ENCODE results near the gene DYNC1H1. TPM values are rescaled to one million over a fixed set of nuclear protein-coding genes. Genes with fewer than 3 reads are reported as not detected.

Gene DYNC1H1
- total and polyA plus RNA-seq, 2 of the 13 experiments (the other 11 are each of a cell fraction or from before 2014, with no cell fraction given), result 74.4 to 239 TPM

DNA sequence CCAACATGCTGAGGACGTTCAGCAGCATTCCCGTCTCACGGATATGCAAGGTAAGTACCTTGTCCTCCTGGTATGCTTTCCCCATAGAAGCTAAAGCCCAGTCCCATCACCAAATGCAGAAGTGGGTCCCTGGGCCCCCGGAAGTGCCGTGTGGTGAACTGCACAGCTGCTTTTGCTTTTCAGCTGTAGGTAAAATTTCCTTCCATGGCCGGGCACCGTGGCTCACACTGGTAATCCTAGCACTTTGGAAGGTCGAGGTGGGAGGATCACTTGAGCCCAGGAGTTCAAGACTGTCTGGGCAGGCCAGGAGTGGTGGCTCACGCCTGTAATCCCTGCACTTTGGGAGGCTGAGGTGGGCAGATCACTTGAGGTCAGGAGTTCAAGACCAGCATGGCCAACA lies 78.3 kb downstream of the DYNC1H1 start (continued):
- TF ChIP-seq, protein P1, sequence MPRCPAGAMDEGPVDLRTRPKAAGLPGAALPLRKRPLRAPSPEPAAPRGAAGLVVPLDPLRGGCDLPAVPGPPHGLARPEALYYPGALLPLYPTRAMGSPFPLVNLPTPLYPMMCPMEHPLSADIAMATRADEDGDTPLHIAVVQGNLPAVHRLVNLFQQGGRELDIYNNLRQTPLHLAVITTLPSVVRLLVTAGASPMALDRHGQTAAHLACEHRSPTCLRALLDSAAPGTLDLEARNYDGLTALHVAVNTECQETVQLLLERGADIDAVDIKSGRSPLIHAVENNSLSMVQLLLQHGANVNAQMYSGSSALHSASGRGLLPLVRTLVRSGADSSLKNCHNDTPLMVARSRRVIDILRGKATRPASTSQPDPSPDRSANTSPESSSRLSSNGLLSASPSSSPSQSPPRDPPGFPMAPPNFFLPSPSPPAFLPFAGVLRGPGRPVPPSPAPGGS (CRISPR knock-in tag; IDR thresholded peaks at IDR 0.05), result no peak
- TF ChIP-seq ZNF33B (CRISPR knock-in tag; IDR thresholded peaks at IDR 0.05), result no peak
- no peak for TF ChIP-seq HNRNPH1 (optimal IDR thresholded peaks at IDR 0.05; ENCODE audit: low read depth, low read length)
- TF ChIP-seq, protein P2, sequence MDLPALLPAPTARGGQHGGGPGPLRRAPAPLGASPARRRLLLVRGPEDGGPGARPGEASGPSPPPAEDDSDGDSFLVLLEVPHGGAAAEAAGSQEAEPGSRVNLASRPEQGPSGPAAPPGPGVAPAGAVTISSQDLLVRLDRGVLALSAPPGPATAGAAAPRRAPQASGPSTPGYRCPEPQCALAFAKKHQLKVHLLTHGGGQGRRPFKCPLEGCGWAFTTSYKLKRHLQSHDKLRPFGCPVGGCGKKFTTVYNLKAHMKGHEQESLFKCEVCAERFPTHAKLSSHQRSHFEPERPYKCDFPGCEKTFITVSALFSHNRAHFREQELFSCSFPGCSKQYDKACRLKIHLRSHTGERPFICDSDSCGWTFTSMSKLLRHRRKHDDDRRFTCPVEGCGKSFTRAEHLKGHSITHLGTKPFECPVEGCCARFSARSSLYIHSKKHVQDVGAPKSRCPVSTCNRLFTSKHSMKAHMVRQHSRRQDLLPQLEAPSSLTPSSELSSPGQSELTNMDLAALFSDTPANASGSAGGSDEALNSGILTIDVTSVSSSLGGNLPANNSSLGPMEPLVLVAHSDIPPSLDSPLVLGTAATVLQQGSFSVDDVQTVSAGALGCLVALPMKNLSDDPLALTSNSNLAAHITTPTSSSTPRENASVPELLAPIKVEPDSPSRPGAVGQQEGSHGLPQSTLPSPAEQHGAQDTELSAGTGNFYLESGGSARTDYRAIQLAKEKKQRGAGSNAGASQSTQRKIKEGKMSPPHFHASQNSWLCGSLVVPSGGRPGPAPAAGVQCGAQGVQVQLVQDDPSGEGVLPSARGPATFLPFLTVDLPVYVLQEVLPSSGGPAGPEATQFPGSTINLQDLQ (CRISPR knock-in tag; IDR thresholded peaks at IDR 0.05), result no peak
- no peak for TF ChIP-seq ZSCAN29 (CRISPR knock-in tag; conservative IDR thresholded peaks at IDR 0.05)

DNA sequence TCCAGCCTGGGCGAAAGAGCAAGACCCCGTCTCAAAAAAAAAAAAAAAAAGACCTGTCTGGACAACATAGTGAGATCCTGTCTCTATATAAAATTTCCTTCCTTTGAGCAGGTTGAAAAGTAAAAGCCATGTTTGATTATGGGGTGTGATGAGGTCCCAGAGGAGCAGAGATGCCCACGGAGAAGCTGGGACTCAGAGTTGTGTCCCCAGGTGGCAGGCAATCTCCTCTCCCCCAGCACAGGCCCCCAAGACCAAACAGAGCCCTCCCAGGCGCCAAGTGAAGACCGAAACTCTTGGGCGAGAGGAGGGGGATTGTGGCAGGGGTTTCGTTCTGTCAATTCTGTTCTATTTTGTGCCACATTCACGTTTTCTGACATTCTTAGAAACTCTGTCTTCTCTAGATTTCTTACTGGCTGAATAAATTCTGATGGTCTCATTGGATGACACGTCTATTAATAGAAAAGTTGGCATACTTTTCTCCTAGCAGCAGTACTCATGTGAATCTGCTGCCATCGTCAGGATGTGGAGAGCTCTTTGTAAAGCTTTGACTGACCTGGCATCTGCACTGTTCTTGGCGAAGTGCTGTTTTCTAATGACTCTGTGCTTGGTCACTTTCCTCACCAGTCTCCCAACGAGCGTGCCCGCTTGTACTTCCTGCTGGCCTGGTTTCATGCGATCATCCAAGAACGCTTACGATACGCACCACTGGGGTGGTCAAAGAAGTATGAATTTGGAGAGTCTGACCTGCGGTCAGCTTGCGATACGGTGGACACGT lies 79.1 kb downstream of the DYNC1H1 start:
- no peak overlapping the region for H3K4me2 ChIP-seq (ENCODE audit: low read depth, low read length)
- no peak overlapping the region for H3K27ac ChIP-seq (ENCODE audit: extremely low read length, insufficient read depth, low read length)
- H3K79me2 ChIP-seq (ENCODE audit: insufficient read depth, low read length), result no peaks in the 10 kb centered on the region
- POLR2A ChIA-PET, result no interaction called here
- ATAC-seq (no peak), FAIRE-seq (no peak), DNase-seq (ENCODE audit: low spot score) (no peak)
- WGBS (ENCODE audit: low lambda C conversion rate), result 97% methylated on average over 21 of the region's 22 CpGs
- TF ChIP-seq ZNF501 (CRISPR knock-in tag; IDR thresholded peaks at IDR 0.05) (no peak), NFYC (CRISPR knock-in tag; IDR thresholded peaks at IDR 0.05) (no peak), ZNF251 (CRISPR knock-in tag; IDR thresholded peaks at IDR 0.05) (no peak), SRF (IDR thresholded peaks at IDR 0.05; ENCODE audit: low read depth, low read length) (no peak)
- H3K4me1 ChIP-seq (ENCODE audit: insufficient read depth, low read length), result no peaks in the 10 kb centered on the region
- intact Hi-C loops (cut with micrococcal nuclease; ENCODE audit: unreplicated experiment) (no loop called here), in situ Hi-C loops (cut with HindIII; ENCODE audit: extremely low pct_ligation_motif_present, low pct_unique_long_range_greater_than_20kb) (no loop called here)
- BruUV-seq (replicated peaks), result no TSS peak
- no peak overlapping the region for H2AFZ ChIP-seq (ENCODE audit: low read length)
- no peak overlapping the region for H3K4me3 ChIP-seq (replicated peaks in 1 of 3; ENCODE audit: insufficient read depth in 1 of 3, low read depth in 2 of 3, low read length in 3 of 3)
- no peak overlapping the region for H3K9ac ChIP-seq (ENCODE audit: insufficient read depth, low read depth, low read length)
- CTCF ChIA-PET (ENCODE audit: low intra/inter-chr PET ratio, low total read pairs), result no interaction called here
- peaks cover 52 to 78% of the 10 kb centered on the region in 2 experiments for H3K36me3 ChIP-seq (replicated peaks in 1 of 2; ENCODE audit: control insufficient read depth in 1 of 2, insufficient read depth in 2 of 2, low read length in 2 of 2)
- H3K9me3 ChIP-seq (ENCODE audit: low read length), result no peaks in the 10 kb centered on the region
- H3K27me3 ChIP-seq (ENCODE audit: control insufficient read depth in 1 of 2, insufficient read depth in 2 of 2, low read length in 2 of 2), result no peaks in the 10 kb centered on the region
- no peaks in the 10 kb centered on the region for H4K20me1 ChIP-seq (ENCODE audit: insufficient read depth, low read length)
